ENCODE results near the gene AATK.
"Not testable (repeated sequence)": the region's sequence is repeated elsewhere in the genome, so short reads cannot be mapped to it uniquely, and the experiment has no call there.

AATK gene

DNA sequence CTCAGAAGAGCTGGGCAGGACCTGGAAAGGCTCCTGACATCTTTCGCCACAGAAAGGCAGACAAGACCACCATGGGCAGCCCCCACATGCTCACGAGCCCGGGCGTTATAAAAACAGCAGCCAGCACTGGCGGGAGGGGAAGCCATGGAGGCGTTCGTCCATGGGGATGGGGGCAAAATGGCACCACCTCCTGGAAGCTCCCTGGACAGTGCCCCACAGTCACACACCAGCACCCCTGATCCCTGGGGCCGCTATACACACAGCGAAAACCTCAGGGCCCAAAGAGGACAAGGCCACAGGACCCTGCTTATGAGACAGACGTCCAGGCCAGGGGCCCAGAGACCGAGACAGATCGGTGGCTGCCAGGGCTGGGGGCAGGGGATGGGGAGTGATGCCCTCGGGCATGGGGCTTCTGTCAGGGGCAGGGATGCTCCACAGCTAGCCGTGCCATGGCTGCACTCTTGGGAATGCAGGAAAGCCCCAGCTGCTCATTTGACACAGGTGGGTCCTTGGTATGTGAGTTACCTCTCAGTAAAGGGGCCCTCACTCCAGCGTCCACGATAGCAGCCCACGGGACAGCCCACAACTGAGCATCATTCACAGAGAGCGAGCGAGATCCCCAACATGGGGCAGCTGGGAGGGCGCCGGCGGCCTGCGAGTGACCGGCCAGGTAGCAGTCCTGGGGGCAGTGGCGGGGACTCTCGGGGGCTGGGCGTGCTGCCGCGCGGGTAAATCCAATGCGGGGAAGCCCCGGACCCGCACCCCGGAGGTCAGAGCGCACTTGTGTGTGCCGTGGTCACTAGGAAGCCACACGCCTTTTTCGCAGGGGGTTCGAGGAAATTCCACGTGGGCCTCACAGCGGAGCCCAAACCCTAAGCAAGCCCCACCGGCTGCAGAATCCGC, 7.1 kb downstream of the AATK start:
- TF ChIP-seq, protein P1, sequence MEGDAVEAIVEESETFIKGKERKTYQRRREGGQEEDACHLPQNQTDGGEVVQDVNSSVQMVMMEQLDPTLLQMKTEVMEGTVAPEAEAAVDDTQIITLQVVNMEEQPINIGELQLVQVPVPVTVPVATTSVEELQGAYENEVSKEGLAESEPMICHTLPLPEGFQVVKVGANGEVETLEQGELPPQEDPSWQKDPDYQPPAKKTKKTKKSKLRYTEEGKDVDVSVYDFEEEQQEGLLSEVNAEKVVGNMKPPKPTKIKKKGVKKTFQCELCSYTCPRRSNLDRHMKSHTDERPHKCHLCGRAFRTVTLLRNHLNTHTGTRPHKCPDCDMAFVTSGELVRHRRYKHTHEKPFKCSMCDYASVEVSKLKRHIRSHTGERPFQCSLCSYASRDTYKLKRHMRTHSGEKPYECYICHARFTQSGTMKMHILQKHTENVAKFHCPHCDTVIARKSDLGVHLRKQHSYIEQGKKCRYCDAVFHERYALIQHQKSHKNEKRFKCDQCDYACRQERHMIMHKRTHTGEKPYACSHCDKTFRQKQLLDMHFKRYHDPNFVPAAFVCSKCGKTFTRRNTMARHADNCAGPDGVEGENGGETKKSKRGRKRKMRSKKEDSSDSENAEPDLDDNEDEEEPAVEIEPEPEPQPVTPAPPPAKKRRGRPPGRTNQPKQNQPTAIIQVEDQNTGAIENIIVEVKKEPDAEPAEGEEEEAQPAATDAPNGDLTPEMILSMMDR (IDR thresholded peaks at IDR 0.05; ENCODE audit: insufficient read depth, low read depth, low read length, missing control alignments), result no peak
- no peak for DNase-seq (ENCODE audit: low read depth)
- no peak overlapping the region for H3K4me3 ChIP-seq (ENCODE audit: low read depth, low read length)

DNA sequence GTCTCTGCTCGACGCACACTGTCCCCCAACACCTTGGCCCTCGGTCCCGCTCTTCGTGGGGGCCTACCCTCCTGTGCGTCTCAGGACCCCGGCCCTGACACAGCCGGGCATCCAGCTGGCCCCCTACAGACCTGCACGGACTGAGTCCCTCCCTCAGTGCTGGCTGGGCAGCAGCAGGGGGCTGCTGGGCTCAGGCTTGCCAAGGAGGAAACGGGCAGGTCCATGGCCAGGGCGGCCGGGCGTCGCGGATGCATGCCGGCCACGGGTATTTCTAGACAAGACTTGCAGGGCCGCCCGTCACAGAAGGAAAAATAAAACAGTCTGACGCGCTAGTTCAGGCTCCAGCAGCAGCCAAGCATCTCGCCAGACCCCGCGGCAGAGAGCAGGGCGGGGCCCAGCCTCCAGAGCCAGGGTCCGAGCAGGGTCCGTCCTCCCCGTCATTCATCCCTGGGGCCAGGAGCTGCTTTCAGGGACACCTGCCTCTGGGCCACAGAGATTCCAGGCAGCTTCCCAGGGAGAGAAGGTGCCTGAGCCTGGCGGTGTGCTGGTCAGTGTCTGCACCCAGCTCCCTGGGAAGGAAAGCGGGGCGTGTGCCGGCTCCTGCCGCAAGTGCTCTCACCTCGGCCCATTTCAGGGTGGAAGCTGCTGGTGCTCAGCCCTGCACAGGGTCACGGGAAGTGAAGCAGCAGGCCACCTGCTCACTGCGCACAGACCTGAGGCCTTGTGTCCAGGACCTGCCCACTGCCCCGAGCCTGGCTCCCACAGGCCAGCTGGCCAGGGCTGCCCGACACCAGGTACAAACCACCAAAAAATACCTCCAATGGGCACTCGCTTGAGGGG, 8.0 kb downstream of the AATK start:
- H3K4me3 ChIP-seq (ENCODE audit: low read depth, low read length), result no peak overlapping the region
- TF ChIP-seq, protein P1 (IDR thresholded peaks at IDR 0.05; ENCODE audit: insufficient read depth, low read depth, low read length, missing control alignments), result no peak
- no peak for DNase-seq (ENCODE audit: low read depth)

DNA sequence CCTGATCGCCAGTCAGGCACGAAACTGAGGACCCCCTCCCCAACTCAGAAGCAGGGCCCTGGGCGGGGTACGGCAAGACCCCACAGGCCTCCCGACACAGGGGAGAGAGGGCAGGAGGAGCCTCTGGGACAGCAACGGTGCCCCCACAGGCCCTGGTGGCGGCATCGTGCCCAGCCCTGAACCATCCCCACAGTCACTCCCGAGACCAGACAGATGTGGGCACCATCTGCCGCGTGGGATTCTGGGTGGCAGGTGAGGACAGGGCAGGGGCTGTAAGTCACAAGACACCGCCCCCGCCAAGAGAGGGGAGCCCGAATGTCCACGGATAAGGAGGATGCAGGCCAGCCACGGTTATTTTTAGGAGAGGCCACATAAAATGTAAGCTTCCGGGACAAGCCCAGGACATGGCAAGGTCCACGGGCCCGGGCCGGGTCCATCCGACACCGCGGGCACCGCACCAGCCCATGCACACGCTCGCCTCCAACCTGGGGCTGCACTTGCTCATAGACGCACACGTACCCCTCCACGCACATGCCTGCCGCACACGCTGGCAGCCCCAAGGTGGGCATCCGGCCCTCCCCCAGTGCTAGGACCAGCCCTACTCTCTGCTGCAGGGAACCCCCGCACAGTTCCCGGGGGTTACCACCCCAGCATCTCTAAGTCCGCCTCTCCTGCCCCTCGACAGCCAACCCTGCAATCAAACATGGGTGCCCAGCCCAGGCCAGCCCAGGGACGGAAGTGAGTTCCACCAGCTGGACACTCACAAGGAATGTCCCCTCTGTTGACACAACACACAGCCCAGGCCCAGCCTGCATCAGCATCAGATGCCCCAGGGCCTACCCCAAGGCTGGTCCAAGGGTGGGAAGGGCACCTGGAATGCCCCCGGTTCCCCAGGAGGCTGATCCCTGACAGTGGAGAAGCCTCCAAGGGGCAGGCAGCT, 8.9 kb downstream of the AATK start:
- no peak overlapping the region for H3K4me3 ChIP-seq (ENCODE audit: low read depth, low read length)
- TF ChIP-seq, protein P1 (IDR thresholded peaks at IDR 0.05; ENCODE audit: insufficient read depth, low read depth, low read length, missing control alignments), result no peak
- DNase-seq (ENCODE audit: low read depth), result no peak

DNA sequence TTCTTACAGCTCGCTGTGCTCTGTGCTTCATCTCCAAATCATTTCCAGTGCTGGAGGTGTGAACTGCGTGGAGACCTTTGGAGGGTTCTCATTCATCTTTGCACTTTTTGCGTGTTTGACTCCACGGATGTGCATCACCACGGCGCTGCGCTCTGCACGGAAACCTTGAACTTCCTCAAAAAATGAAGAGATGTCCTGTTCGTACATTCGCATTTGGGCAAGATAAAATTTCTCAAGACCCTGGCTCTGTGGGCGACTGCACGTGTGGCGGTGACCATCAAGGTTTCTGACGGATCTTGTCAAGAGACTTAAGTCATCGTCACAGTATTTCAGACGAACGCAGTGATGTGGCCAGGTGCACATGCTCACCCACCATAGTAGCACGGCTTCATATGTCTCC, 11.1 kb downstream of the AATK start:
- no peak overlapping the region for H3K4me3 ChIP-seq (ENCODE audit: low read depth, low read length)
- no peak for DNase-seq (ENCODE audit: low read depth)
- TF ChIP-seq, protein P1 (IDR thresholded peaks at IDR 0.05; ENCODE audit: insufficient read depth, low read depth, low read length, missing control alignments), result no peak

GRCh38 chr17:81154016-81154415, 12.0 kb downstream of the AATK start:
- not testable (repeated sequence) for DNase-seq (ENCODE audit: low read depth); H3K4me3 ChIP-seq (ENCODE audit: low read depth, low read length)

DNA sequence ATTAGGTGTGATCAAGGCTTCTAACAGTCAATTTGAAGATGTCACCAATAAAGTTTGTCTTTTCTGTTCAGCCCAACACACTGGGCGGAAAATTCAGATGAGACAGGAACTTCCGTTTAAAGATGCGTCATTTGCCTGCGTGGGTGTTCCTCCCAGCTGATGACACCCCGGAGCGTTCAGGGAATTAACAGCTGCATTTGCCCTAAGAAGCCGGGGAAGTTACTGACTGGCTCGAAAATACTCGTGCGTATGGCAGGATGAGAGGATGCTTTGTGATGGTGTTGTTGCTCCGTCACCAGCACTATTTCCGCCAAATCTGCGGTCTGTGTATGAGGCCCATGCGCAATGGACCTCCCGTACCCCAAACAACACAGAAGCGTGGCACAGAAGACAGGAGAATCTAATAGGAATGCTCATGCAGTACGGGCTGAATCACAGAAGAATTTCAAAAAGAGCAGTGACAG, 12.6 kb downstream of the AATK start:
- TF ChIP-seq, protein P1 (IDR thresholded peaks at IDR 0.05; ENCODE audit: insufficient read depth, low read depth, low read length, missing control alignments), result no peak
- H3K4me3 ChIP-seq (ENCODE audit: low read depth, low read length), result no peak overlapping the region
- peak; percentile 48 for DNase-seq (ENCODE audit: low read depth)
